ENCODE results near the gene S100Z.
"Not testable (repeated sequence)": the region's sequence is repeated elsewhere in the genome, so short reads cannot be mapped to it uniquely, and the experiment has no call there.

Gene S100Z

GRCh38 chr5:76943006-76943405, 93.2 kb downstream of the S100Z start:
- Histone ChIP-seq H3K4me1 (ENCODE audit: control insufficient read depth, insufficient read depth, low read length, poor library complexity, severe bottlenecking) (no peaks in the 10 kb centered on the region), H3K9me3 (ENCODE audit: control insufficient read depth, low read length) (no peaks in the 10 kb centered on the region), H3K27ac (ENCODE audit: insufficient read depth, low read length, poor library complexity, severe bottlenecking) (no peak overlapping the region), H3K36me3 (ENCODE audit: control insufficient read depth, insufficient read depth, low read length) (no peaks in the 10 kb centered on the region), H3K27me3 (replicated peaks; ENCODE audit: control insufficient read depth, insufficient read depth, low read length, poor library complexity, severe bottlenecking) (no peaks in the 10 kb centered on the region), H3K4me3 (ENCODE audit: insufficient read depth, low read depth, low read length, poor library complexity, severe bottlenecking) (no peak overlapping the region)
- no peak for DNase-seq

- no peak overlapping the region for H3K27ac ChIP-seq (ENCODE audit: insufficient read depth, low read length, poor library complexity, severe bottlenecking)
- H3K27me3 ChIP-seq (replicated peaks; ENCODE audit: control insufficient read depth, insufficient read depth, low read length, poor library complexity, severe bottlenecking): no peaks in the 10 kb centered on the region
- no peaks in the 10 kb centered on the region for H3K9me3 ChIP-seq (ENCODE audit: control insufficient read depth, low read length)
- no peaks in the 10 kb centered on the region for H3K36me3 ChIP-seq (ENCODE audit: control insufficient read depth, insufficient read depth, low read length)
- no peak for DNase-seq
- no peaks in the 10 kb centered on the region for H3K4me1 ChIP-seq (ENCODE audit: control insufficient read depth, insufficient read depth, low read length, poor library complexity, severe bottlenecking)
- no peak overlapping the region for H3K4me3 ChIP-seq (ENCODE audit: insufficient read depth, low read depth, low read length, poor library complexity, severe bottlenecking)
These were observed 94.8 kb downstream of the S100Z start for GRCh38 chr5:76944638-76945037.

- not testable (repeated sequence) for H3K4me1 ChIP-seq (ENCODE audit: control insufficient read depth, insufficient read depth, low read length, poor library complexity, severe bottlenecking); H3K4me3 ChIP-seq (ENCODE audit: insufficient read depth, low read depth, low read length, poor library complexity, severe bottlenecking); DNase-seq; H3K36me3 ChIP-seq (ENCODE audit: control insufficient read depth, insufficient read depth, low read length); H3K9me3 ChIP-seq (ENCODE audit: control insufficient read depth, low read length); H3K27ac ChIP-seq (ENCODE audit: insufficient read depth, low read length, poor library complexity, severe bottlenecking); H3K27me3 ChIP-seq (replicated peaks; ENCODE audit: control insufficient read depth, insufficient read depth, low read length, poor library complexity, severe bottlenecking)
These were observed 95.4 kb downstream of the S100Z start for GRCh38 chr5:76945238-76945637.

GRCh38 chr5:76946090-76946489, 96.3 kb downstream of the S100Z start:
- H3K36me3 ChIP-seq (ENCODE audit: control insufficient read depth, insufficient read depth, low read length): no peaks in the 10 kb centered on the region
- DNase-seq: no peak

DNA sequence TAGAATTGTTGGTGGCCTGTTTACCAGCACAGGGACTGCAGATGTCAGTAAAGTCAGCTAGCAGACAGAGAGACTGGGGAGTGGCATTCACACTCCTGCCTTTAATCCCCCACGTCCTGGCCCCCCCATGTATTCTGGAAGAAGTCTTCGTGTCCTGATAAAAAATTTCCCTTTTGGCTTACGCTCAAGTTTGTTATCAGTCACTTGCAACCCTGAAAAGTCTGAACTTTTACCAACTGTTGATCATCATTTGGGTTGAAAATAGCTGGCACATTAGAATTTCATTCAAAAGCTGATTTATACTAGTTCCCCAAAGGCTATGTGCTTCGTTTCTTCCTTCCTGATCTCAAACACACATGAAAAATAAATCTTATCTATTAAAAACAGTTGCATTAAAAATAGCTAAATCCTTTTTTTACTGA, 97.3 kb downstream of the S100Z start:
- Histone ChIP-seq H3K4me3 (ENCODE audit: insufficient read depth, low read depth, low read length, poor library complexity, severe bottlenecking) (no peak overlapping the region), H3K4me1 (ENCODE audit: control insufficient read depth, insufficient read depth, low read length, poor library complexity, severe bottlenecking) (no peaks in the 10 kb centered on the region), H3K27me3 (replicated peaks; ENCODE audit: control insufficient read depth, insufficient read depth, low read length, poor library complexity, severe bottlenecking) (no peaks in the 10 kb centered on the region), H3K9me3 (ENCODE audit: control insufficient read depth, low read length) (no peaks in the 10 kb centered on the region), H3K36me3 (ENCODE audit: control insufficient read depth, insufficient read depth, low read length) (no peaks in the 10 kb centered on the region), H3K27ac (ENCODE audit: insufficient read depth, low read length, poor library complexity, severe bottlenecking) (no peak overlapping the region)
- no peak for DNase-seq

More at GRCh38 chr5:76946090-76946489, 96.3 kb downstream of the S100Z start:
- H3K27ac ChIP-seq (ENCODE audit: insufficient read depth, low read length, poor library complexity, severe bottlenecking): no peak overlapping the region
- no peaks in the 10 kb centered on the region for H3K4me1 ChIP-seq (ENCODE audit: control insufficient read depth, insufficient read depth, low read length, poor library complexity, severe bottlenecking)
- H3K9me3 ChIP-seq (ENCODE audit: control insufficient read depth, low read length): no peaks in the 10 kb centered on the region
- no peak overlapping the region for H3K4me3 ChIP-seq (ENCODE audit: insufficient read depth, low read depth, low read length, poor library complexity, severe bottlenecking)
- H3K27me3 ChIP-seq (replicated peaks; ENCODE audit: control insufficient read depth, insufficient read depth, low read length, poor library complexity, severe bottlenecking): no peaks in the 10 kb centered on the region

- no peak within 1 kb of the TSS for H3K4me3 ChIP-seq (ENCODE audit: insufficient read depth, low read depth, low read length, poor library complexity, severe bottlenecking)
- no peaks in the 10 kb centered on the region for H3K9me3 ChIP-seq (ENCODE audit: control insufficient read depth, low read length)
- no peaks in the 10 kb centered on the region for H3K36me3 ChIP-seq (ENCODE audit: control insufficient read depth, insufficient read depth, low read length)
- H3K27me3 ChIP-seq (replicated peaks; ENCODE audit: control insufficient read depth, insufficient read depth, low read length, poor library complexity, severe bottlenecking): peaks cover 9% of the 10 kb centered on the region
- H3K4me1 ChIP-seq (ENCODE audit: control insufficient read depth, insufficient read depth, low read length, poor library complexity, severe bottlenecking): peaks cover 8% of the 10 kb centered on the region
- no peak for DNase-seq
- no peak within 1 kb of the TSS for H3K27ac ChIP-seq (ENCODE audit: insufficient read depth, low read length, poor library complexity, severe bottlenecking)
These were observed 103.2 kb downstream of the S100Z start, which contains the start of gene CRHBP for GRCh38 chr5:76952795-76953536. Gene CRHBP (plus strand): TSS chr5:76953045. CDS start chr5:76953135, 90 bp downstream.

DNA sequence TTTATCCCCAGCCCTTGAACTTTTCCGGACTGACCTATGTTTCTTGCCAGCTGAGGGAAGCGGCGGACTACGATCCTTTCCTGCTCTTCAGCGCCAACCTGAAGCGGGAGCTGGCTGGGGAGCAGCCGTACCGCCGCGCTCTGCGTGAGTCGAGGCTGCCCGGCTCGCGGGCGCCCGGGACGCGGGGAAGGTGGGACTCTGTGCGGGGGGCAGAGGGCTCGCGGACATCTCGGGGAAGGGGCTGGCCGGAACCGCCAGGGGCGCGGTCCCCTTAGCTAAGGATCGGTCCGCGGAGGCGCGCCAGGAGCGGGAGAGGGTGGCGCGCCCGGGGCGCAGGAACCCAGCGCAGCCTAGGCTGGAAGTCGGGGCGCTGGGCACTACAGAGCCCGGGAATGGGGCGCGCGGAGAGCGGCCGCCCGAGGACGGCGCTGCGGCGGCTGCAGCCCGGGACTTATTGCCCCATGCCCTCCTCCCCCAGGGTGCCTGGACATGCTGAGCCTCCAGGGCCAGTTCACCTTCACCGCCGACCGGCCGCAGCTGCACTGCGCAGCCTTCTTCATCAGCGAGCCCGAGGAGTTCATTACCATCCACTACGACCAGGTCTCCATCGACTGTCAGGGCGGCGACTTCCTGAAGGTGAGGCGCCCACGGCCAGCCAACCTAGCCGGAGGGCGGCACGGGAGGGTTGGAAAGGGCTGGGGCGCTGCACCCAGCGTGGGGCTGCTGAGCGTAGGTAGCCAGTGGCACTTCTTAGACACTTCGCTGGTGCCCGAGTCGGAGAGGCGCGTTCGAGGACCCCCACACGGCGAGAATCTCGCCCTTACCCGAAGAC, 104.0 kb downstream of the S100Z start:
- no peak for DNase-seq
- peaks cover 9% of the 10 kb centered on the region for H3K27me3 ChIP-seq (replicated peaks; ENCODE audit: control insufficient read depth, insufficient read depth, low read length, poor library complexity, severe bottlenecking)
- peaks cover 8% of the 10 kb centered on the region for H3K4me1 ChIP-seq (ENCODE audit: control insufficient read depth, insufficient read depth, low read length, poor library complexity, severe bottlenecking)
- H3K9me3 ChIP-seq (ENCODE audit: control insufficient read depth, low read length): no peaks in the 10 kb centered on the region
- H3K27ac ChIP-seq (ENCODE audit: insufficient read depth, low read length, poor library complexity, severe bottlenecking): no peak overlapping the region
- H3K36me3 ChIP-seq (ENCODE audit: control insufficient read depth, insufficient read depth, low read length): no peaks in the 10 kb centered on the region
- no peak overlapping the region for H3K4me3 ChIP-seq (ENCODE audit: insufficient read depth, low read depth, low read length, poor library complexity, severe bottlenecking)

DNA sequence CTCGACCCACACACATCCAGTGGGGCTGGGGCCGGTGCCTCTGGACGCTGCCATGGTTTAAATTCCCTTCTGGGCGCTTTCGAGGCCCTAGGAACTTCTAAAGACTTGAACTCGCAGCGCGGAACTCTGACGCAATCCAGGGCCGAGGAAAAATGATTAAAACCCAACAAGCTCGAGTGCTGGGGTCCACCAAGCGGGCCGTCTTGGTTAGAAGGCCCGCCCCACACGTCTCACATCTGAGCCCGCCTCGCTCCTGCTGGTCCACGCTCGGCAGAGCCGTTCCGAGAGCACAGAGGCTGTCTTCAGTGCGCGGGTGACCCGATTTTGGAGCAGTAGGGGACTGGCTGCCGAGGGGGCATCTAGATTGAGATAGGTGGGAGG, 104.6 kb downstream of the S100Z start:
- no peak overlapping the region for H3K4me3 ChIP-seq (ENCODE audit: insufficient read depth, low read depth, low read length, poor library complexity, severe bottlenecking)
- H3K27ac ChIP-seq (ENCODE audit: insufficient read depth, low read length, poor library complexity, severe bottlenecking): no peak overlapping the region
- H3K9me3 ChIP-seq (ENCODE audit: control insufficient read depth, low read length): no peaks in the 10 kb centered on the region
- peaks cover 8% of the 10 kb centered on the region for H3K4me1 ChIP-seq (ENCODE audit: control insufficient read depth, insufficient read depth, low read length, poor library complexity, severe bottlenecking)
- H3K36me3 ChIP-seq (ENCODE audit: control insufficient read depth, insufficient read depth, low read length): no peaks in the 10 kb centered on the region
- H3K27me3 ChIP-seq (replicated peaks; ENCODE audit: control insufficient read depth, insufficient read depth, low read length, poor library complexity, severe bottlenecking): peaks cover 9% of the 10 kb centered on the region
- no peak for DNase-seq

- H3K27me3 ChIP-seq (replicated peaks; ENCODE audit: control insufficient read depth, insufficient read depth, low read length, poor library complexity, severe bottlenecking): peaks cover 9% of the 10 kb centered on the region
- H3K4me3 ChIP-seq (ENCODE audit: insufficient read depth, low read depth, low read length, poor library complexity, severe bottlenecking): no peak overlapping the region
- no peaks in the 10 kb centered on the region for H3K36me3 ChIP-seq (ENCODE audit: control insufficient read depth, insufficient read depth, low read length)
- peaks cover 8% of the 10 kb centered on the region for H3K4me1 ChIP-seq (ENCODE audit: control insufficient read depth, insufficient read depth, low read length, poor library complexity, severe bottlenecking)
- no peak overlapping the region for H3K27ac ChIP-seq (ENCODE audit: insufficient read depth, low read length, poor library complexity, severe bottlenecking)
- no peaks in the 10 kb centered on the region for H3K9me3 ChIP-seq (ENCODE audit: control insufficient read depth, low read length)
- DNase-seq: no peak
These were observed 106.2 kb downstream of the S100Z start for GRCh38 chr5:76956033-76956432.

Measured in effector memory CD4-positive, alpha-beta T cell (primary cell).